IPS-18c (cell line): ENCODE measurements around the gene CCL11.

Experiments
- H3K4me3 ChIP-seq: 2 replicates; pipeline ENCODE4 v1.7.0; 2013; ENCODE audit warnings: low read depth, mild to moderate bottlenecking, low read length, moderate library complexity; ENCODE audit not compliant: insufficient read depth
- H3K9me3 ChIP-seq: one replicate; pipeline ENCODE4 v1.6.1; 2013; ENCODE audit warnings: mild to moderate bottlenecking, low read length, moderate library complexity; ENCODE audit not compliant: control insufficient read depth, insufficient read depth

CCL11 gene

DNA sequence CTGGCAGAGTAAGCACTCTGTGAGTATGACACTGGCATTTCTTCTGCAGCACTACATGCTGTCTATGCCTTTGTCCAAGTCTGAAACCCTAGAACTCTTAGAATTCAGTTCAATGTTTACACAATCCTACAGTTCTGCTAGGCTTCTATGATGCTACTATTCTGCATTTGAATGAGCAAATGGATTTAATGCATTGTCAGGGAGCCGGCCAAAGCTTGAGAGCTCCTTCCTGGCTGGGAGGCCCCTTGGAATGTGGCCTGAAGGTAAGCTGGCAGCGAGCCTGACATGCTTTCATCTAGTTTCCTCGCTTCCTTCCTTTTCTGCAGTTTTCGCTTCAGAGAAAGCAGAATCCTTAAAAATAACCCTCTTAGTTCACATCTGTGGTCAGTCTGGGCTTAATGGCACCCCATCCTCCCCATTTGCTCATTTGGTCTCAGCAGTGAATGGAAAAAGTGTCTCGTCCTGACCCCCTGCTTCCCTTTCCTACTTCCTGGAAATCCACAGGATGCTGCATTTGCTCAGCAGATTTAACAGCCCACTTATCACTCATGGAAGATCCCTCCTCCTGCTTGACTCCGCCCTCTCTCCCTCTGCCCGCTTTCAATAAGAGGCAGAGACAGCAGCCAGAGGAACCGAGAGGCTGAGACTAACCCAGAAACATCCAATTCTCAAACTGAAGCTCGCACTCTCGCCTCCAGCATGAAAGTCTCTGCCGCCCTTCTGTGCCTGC lies 30.7 kb upstream of the CCL11 start, which contains the start of gene CCL2:
Gene CCL2, plus strand, starts transcription at position 635 of the 730 bp plus-strand sequence. Its CDS starts 65 bp downstream, at position 700.
- H3K4me3 ChIP-seq, result peak within 1 kb of the TSS; percentile 45; the same call in 1 of the 2 replicates
- no peaks in the 10 kb centered on the region for H3K9me3 ChIP-seq

GRCh38 chr17:34255381-34255732 lies 30.2 kb upstream of the CCL11 start:
- Histone ChIP-seq H3K9me3 (no peaks in the 10 kb centered on the region), H3K4me3 (peak overlapping the region; percentile 45; the same call in 1 of the 2 replicates)

DNA sequence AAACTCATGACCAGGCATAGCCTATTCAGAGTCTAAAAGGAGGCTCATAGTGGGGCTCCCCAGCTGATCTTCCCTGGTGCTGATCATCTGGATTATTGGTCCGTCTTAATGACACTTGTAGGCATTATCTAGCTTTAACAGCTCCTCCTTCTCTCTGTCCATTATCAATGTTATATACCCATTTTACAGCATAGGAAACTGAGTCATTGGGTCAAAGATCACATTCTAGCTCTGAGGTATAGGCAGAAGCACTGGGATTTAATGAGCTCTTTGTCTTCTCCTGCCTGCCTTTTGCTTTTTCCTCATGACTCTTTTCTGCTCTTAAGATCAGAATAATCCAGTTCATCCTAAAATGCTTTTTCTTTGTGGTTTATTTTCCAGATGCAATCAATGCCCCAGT lies 29.7 kb upstream of the CCL11 start:
- Histone ChIP-seq H3K9me3 (no peaks in the 10 kb centered on the region), H3K4me3 (peak overlapping the region; percentile 45; the same call in 1 of the 2 replicates)

- H3K4me3 ChIP-seq, result no peak overlapping the region
These were observed 28.1 kb upstream of the CCL11 start for GRCh38 chr17:34257299-34257985.

GRCh38 chr17:34257986-34258326 lies 27.6 kb upstream of the CCL11 start:
- Histone ChIP-seq H3K4me3 (no peak overlapping the region), H3K9me3 (no peaks in the 10 kb centered on the region)

More at GRCh38 chr17:34257299-34257985, 28.1 kb upstream of the CCL11 start:
- H3K9me3 ChIP-seq, result no peaks in the 10 kb centered on the region

- Histone ChIP-seq H3K4me3 (no peak overlapping the region), H3K9me3 (no peaks in the 10 kb centered on the region)
These were observed 26.4 kb upstream of the CCL11 start for GRCh38 chr17:34259146-34259545.

DNA sequence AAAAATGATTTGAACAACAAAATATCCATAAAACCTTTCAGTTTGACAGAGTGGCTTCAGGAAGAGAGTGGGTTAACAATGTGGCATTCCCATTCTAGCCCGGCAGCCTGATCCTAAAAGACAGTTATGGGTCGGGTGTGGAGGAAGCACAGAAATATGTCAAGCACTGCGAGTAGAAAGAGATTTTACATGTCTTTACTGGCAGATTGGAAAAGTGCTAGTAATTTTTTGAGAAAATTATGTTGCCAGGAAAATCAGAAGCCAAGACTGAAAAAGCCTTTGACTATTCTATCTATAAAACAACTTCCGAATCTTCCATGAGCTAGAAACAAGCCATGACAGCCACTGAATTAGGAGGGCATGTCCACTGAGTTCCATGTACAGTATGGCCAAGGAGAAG lies 24.7 kb upstream of the CCL11 start:
- Histone ChIP-seq H3K4me3 (no peak overlapping the region), H3K9me3 (no peaks in the 10 kb centered on the region)

DNA sequence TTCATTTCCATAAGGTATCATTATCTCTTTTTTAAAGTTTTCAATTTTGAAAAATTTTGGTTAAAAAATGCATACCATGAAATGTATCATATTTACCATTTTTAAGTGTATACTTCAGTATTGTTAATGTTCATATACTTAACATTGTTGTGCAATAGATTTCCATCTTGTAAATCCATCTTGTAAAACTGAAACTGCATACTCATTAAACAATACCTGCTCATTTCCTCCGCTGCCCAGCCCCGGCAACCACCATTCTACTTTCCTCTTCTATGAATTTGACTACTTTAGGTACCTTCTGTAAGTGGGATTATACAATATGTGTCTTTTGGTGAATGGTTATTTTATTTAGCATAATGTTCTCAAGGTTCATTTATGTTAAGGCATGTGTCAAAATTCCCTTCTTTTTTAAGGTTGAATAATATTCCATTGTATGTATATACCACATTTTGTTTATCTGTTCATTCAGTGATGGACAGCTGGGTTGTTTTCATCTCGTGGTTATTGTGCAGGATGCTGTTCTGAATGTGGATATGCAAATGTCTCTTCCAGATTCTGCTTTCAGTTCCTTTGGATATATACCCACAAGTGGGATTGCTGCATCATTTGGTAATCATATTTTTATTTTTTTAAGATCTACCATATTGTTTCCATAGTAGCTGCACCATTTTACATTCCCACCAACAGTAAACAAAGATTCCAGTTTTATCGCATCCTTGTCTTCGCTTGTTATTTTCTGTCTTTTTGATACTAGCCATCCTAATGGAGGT lies 23.8 kb upstream of the CCL11 start:
- peaks cover 2% of the 10 kb centered on the region for H3K9me3 ChIP-seq

DNA sequence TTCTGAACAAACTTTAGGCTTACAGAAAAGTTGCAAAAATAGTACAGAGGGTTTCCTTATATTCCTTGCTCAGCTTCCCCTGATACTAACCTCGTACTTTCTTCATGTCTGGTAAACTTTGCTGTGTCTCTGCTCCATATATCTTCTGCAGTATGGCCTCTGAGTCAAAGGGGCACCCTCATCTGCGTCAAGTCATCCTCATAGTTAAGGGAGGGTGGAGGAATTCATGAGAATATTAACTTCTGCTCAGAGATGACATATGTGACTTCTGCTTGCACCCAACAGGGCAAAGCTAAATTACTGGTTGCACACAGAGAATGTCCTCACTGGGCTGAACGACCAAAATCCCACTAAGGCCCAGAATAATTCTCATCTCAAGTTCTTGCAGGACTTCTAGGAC lies 19.8 kb upstream of the CCL11 start:
- Histone ChIP-seq H3K9me3 (peaks cover 2% of the 10 kb centered on the region), H3K4me3 (no peak overlapping the region)

More for the DNA sequence above, 23.8 kb upstream of the CCL11 start:
- H3K4me3 ChIP-seq, result no peak overlapping the region

GRCh38 chr17:34269969-34270368 lies 15.6 kb upstream of the CCL11 start, which contains the start of gene CCL7:
CCL7 (plus strand) TSS chr17:34270221; CDS start chr17:34270291, 70 bp downstream.
- no peak within 1 kb of the TSS for H3K4me3 ChIP-seq
- H3K9me3 ChIP-seq, result peaks cover 2% of the 10 kb centered on the region

GRCh38 chr17:34275881-34276280 lies 9.7 kb upstream of the CCL11 start:
- H3K9me3 ChIP-seq, result no peaks in the 10 kb centered on the region
- H3K4me3 ChIP-seq, result no peak overlapping the region

DNA sequence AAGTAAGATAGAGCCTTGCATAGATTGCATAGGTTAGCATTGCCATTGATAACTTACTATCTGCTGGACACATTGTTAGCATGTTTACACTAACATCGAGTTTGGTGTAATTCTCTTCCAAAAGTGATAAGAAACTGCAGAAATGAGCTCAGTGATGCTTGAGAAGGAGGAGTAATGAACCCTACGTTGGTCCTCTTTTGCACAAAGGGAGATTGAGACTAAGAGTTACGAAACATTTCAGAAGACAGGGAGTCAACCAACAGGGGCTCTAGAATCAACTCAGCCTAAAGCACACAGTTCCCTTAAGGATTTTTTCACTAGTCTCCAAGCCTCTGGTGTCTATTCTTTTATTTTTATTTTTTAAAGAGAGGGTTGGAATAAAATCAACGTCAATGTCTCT lies 8.7 kb upstream of the CCL11 start:
- H3K4me3 ChIP-seq, result no peak overlapping the region
- no peaks in the 10 kb centered on the region for H3K9me3 ChIP-seq

DNA sequence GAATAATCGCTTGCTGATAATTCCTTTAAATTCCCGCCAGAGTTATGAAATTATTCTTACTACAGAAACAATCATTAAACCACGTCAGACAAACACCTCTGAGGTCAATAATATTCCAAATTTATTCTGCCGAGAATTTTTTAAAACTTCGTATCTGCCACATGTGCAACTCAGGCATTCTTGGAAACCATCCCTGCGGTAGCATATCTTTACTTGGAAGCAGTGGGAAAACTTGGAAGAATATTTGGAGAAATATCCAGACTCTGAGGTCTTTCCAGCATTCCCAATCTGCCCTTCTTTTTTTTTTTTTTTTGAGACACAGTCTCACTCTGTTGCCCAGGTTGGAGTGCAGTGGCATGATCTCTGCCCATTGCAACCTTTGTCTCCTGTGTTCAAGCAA lies 2.0 kb upstream of the CCL11 start:
- H3K9me3 ChIP-seq, result no peaks in the 10 kb centered on the region
- H3K4me3 ChIP-seq, result no peak overlapping the region

- Histone ChIP-seq H3K9me3 (no peaks in the 10 kb centered on the region), H3K4me3 (no peak overlapping the region)
These were observed 2.3 kb downstream of the CCL11 start for GRCh38 chr17:34287875-34288274.

DNA sequence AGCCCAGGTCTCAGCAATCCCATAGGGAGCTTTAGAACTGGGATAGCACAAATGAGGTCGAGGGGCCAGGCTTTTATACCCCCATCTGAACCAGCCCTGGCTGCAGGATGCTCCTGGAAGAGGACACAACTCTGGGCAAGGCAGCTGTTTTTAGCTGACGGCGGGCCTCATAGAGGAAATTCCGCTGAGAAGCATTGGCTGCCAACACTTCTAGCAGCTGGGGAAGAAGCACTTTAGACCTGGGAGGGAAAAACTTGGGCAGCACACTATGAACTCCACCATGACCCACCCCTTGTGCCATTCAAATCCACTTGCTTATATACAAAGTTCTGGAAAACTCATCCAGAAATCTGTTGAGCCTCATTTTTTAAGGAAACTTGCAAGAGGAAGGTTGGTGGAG lies 5.0 kb downstream of the CCL11 start:
- Histone ChIP-seq H3K9me3 (no peaks in the 10 kb centered on the region), H3K4me3 (no peak overlapping the region)

DNA sequence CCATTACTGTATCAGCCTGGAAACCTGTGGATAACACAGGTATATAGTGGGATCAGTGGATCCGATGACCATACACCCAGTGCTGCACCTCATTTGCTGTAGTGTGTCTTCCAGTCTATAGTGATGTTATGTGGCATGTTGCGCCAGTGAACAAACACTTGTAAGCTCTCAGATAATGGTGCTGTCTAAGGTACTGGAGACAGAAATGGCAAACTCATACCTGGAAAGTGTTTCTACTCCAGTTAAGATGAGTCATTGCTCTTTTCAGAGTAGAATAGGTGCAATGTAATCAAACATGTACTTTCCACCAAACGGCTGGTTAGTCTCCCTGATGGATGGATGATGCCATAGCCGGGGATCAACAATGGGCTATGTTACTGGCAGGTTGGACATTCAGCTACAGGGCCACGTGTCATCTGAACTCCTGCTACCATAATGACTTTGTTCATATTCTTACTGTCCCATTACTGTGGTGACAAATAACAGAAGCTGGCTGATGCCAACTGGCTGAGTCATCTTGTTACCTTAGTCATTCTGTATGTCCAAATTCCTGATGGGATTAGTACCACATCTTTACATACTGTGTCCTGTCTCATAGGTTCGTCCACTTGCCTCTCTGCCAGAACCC lies 6.3 kb downstream of the CCL11 start:
- H3K9me3 ChIP-seq, result no peaks in the 10 kb centered on the region
- no peak overlapping the region for H3K4me3 ChIP-seq

DNA sequence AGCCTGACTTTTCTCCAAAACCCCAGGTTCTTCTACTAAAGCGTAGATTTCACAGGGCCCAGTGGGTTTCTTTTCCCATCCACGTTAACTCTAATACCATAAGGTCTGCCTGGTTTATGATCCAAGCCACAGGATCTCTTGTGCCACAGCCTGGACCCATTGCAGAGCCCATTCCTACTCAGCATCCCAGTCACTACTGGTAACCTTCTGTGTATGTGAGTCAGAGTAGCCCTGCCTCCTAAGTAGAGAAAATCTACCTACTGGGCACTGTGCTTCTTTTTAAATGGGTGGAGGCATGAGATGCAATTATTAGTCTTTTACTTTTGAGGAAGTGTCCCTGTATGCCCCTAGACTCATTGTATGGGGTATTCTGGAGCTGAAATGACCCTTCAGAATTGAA lies 13.5 kb downstream of the CCL11 start:
- Histone ChIP-seq H3K9me3 (no peaks in the 10 kb centered on the region), H3K4me3 (no peak overlapping the region)
